Astrocyte of the hippocampus (primary cell): ENCODE results near the gene C16orf86.

Source experiments
- DNase-seq: peaks from one replicate; pipeline ENCODE4 v3.0.0; 2011; ENCODE audit warnings: low read depth, low spot score

C16orf86 gene

GRCh38 chr16:67653789-67654402, 12.7 kb upstream of the C16orf86 start:
- no peak for DNase-seq

GRCh38 chr16:67654403-67654911, 12.2 kb upstream of the C16orf86 start:
- no peak for DNase-seq

- no peak for DNase-seq
These were observed 11.3 kb upstream of the C16orf86 start for GRCh38 chr16:67655363-67655762.

GRCh38 chr16:67656344-67657016, 10.1 kb upstream of the C16orf86 start:
- DNase-seq = no peak

- DNase-seq = no peak
These were observed 9.5 kb upstream of the C16orf86 start for GRCh38 chr16:67657017-67657608.

- no peak for DNase-seq
These were observed 8.7 kb upstream of the C16orf86 start for GRCh38 chr16:67657751-67658518.

- DNase-seq = no peak
These were observed 7.6 kb upstream of the C16orf86 start for GRCh38 chr16:67658849-67659674.

GRCh38 chr16:67659675-67660563, 6.7 kb upstream of the C16orf86 start, which contains the start of gene ACD:
TSS of gene ACD (minus strand) at chr16:67660260. CDS start at chr16:67660220, 40 bp downstream.
- DNase-seq = peak; percentile 97

GRCh38 chr16:67660564-67661028, 6.0 kb upstream of the C16orf86 start, which contains the start of gene PARD6A:
TSS of gene PARD6A (plus strand) at chr16:67660960. CDS start at chr16:67661039, 79 bp downstream.
- DNase-seq = peak; percentile 98

- peak; percentile 80 for DNase-seq
These were observed 5.4 kb upstream of the C16orf86 start for GRCh38 chr16:67661101-67661761.

GRCh38 chr16:67661886-67662652, 4.5 kb upstream of the C16orf86 start:
- DNase-seq = no peak

GRCh38 chr16:67662653-67663010, 4.0 kb upstream of the C16orf86 start:
- DNase-seq = no peak

GRCh38 chr16:67663151-67663876, 3.3 kb upstream of the C16orf86 start:
- no peak for DNase-seq

GRCh38 chr16:67663877-67664222, 2.8 kb upstream of the C16orf86 start:
- no peak for DNase-seq

GRCh38 chr16:67664258-67664657, 2.4 kb upstream of the C16orf86 start:
- DNase-seq = no peak

GRCh38 chr16:67664871-67665270, 1.7 kb upstream of the C16orf86 start:
- no peak for DNase-seq

GRCh38 chr16:67665598-67665997, 1.0 kb upstream of the C16orf86 start:
- DNase-seq = no peak

GRCh38 chr16:67666032-67666551, 522 bp upstream of the C16orf86 start:
- peak; percentile 41 for DNase-seq
